ENCODE measurements around the gene CELF3.

CELF3 gene

DNA sequence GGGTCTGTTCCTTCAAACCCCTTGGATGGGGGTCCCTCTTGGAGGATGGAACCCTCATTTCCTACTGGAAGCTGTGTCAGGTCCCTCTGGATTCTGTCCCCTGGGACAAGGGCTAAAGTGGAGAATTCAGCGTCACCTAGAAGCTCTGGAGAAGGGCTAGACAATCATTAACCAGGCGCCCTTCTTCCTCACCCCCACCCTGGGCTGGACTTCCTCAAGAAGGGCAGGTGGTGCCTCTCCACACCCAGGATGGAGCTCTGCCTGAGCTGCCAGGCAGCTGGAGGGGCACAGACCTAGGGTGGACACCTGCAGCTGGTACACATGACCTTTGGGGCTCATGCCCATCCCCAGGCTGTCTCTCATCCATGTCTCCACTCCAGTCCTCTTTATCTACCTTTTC, 3.6 kb downstream of the CELF3 start:
- no peak for DNase-seq
- Histone ChIP-seq H3K4me1 (peaks cover 31% of the 10 kb centered on the region), H3K27me3 (no peaks in the 10 kb centered on the region), H3K36me3 (no peaks in the 10 kb centered on the region; the same call in 1 of the 2 replicates), H3K9me3 (no peaks in the 10 kb centered on the region), H3K4me3 (ENCODE audit: low read depth, low read length) (no peak overlapping the region)
- TF ChIP-seq, protein P1, sequence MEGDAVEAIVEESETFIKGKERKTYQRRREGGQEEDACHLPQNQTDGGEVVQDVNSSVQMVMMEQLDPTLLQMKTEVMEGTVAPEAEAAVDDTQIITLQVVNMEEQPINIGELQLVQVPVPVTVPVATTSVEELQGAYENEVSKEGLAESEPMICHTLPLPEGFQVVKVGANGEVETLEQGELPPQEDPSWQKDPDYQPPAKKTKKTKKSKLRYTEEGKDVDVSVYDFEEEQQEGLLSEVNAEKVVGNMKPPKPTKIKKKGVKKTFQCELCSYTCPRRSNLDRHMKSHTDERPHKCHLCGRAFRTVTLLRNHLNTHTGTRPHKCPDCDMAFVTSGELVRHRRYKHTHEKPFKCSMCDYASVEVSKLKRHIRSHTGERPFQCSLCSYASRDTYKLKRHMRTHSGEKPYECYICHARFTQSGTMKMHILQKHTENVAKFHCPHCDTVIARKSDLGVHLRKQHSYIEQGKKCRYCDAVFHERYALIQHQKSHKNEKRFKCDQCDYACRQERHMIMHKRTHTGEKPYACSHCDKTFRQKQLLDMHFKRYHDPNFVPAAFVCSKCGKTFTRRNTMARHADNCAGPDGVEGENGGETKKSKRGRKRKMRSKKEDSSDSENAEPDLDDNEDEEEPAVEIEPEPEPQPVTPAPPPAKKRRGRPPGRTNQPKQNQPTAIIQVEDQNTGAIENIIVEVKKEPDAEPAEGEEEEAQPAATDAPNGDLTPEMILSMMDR (IDR thresholded peaks at IDR 0.05; ENCODE audit: low read depth, low read length), result no peak

DNA sequence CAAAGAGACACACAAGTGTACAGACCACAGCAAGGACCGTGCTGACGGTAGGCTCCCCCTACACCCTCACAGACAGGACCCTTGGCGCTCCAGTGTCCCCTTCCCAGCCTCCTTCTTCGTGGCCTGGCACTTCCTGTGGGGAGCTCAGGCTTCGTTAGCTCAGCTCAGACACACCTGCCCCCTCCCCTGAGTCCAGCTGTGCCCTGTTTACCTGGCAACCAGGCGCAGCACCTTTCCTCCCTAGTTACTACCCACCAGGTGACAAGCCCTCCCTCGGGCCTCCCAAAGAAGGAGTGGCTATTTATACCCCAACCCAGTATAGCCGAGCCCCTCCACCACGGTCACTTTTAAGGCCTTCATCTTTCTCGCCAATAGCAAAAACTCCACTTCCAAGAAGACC, 4.7 kb downstream of the CELF3 start:
- H3K4me1 ChIP-seq, result peaks cover 22% of the 10 kb centered on the region
- H3K27me3 ChIP-seq, result no peaks in the 10 kb centered on the region
- no peak overlapping the region for H3K4me3 ChIP-seq (ENCODE audit: low read depth, low read length)
- DNase-seq, result no peak
- TF ChIP-seq, protein P1 (IDR thresholded peaks at IDR 0.05; ENCODE audit: low read depth, low read length), result no peak
- H3K36me3 ChIP-seq, result peaks cover 5% of the 10 kb centered on the region
- no peaks in the 10 kb centered on the region for H3K9me3 ChIP-seq

DNA sequence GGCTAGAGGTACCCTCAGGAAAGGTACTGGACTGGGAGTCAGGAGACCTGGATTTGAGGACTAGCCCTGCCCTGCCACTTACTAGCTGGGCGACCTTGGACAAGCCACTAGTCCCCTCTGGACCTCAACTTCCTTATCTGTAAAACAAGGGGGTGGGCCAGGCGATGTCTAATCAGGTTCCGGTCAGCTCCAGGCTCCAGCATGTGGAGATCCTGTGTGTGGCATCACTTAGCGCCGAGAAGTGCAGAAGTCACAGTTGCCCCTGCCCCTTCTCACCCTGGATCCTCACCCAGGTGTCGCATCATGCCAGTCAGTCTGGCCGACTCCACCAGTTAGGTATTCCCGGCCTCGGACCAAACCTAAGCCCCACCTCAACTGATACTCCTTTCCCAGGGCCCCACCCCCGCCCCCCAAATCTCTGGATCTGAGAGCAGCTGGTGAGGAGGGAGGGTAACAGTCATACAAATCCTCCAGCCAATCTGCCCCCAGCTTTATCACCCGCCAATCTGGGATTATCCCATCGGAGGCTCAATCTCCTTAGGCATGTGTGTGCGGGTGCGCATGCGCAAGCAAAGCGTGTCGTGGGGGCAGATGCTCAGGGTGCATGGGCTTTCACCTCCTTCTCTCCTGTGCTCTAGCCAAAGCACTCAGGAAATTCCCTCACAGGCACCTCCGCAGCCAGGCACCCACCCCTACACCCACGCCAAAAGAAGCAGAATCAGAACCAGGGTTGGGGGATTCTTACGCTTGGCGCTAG, 5.4 kb downstream of the CELF3 start:
- no peak overlapping the region for H3K4me3 ChIP-seq (ENCODE audit: low read depth, low read length)
- H3K4me1 ChIP-seq, result peaks cover 22% of the 10 kb centered on the region
- no peaks in the 10 kb centered on the region for H3K27me3 ChIP-seq
- TF ChIP-seq, protein P1 (IDR thresholded peaks at IDR 0.05; ENCODE audit: low read depth, low read length), result no peak
- peaks cover 5% of the 10 kb centered on the region for H3K36me3 ChIP-seq
- no peak for DNase-seq
- H3K9me3 ChIP-seq, result no peaks in the 10 kb centered on the region

DNA sequence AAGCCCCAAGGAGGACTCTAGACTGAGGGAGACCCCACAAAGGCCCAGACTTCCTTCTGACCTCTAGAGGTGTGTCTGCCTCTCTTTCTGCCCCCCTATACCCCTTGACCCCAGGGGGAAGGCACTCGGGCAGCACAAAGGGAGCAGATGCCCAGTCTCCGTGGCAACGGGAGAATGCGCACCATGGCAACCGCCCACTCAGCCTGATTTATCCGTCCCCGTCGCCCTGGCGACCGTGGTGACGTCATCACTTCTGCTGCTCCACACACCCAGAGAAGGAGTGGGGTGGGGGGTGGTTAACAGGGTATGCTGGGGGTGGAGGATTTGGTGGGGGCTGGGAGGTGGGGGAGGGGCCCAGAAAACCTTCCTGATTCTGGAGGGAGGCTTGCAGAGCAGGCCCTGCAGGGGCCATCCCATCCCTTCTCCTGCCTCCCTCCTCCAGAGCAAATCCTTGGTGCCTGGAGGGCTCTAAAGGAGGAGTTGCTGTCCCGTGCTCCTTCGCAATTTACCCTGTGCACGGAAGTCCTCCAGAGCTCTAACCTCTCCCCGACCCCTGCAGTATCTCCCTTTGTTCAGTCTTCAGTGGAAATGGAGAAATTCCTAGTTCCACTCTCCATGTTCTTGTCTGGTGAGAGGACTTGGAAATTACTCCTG, 6.3 kb downstream of the CELF3 start:
- peak; percentile 91 for DNase-seq
- Histone ChIP-seq H3K27me3 (no peaks in the 10 kb centered on the region), H3K4me3 (ENCODE audit: low read depth, low read length) (no peak overlapping the region), H3K4me1 (peaks cover 15% of the 10 kb centered on the region), H3K9me3 (no peaks in the 10 kb centered on the region), H3K36me3 (peaks cover 5% of the 10 kb centered on the region)
- TF ChIP-seq, protein P1 (IDR thresholded peaks at IDR 0.05; ENCODE audit: low read depth, low read length), result no peak

DNA sequence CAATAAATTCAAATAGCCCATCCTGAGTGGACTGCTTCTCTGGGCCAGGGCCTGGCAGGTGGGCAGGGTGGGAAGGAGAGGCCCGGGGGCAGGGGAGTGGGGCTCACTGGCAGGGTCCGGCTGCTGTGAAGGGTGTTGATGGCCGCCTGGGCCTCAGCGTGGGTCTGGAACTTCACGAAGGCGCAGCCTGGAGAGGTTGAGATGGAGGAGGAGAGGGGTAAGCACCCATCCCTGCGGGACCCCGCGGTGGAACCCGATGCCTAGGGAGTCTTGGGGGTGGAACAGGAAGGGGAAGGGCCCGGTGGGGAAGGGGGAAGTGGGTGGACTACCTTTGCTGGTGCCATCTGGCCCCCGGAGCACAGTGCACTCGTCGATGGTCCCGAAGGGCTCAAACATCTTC, 7.7 kb downstream of the CELF3 start:
- Histone ChIP-seq H3K36me3 (peaks cover 9% of the 10 kb centered on the region), H3K4me1 (peaks cover 15% of the 10 kb centered on the region)

More for the DNA sequence above, 7.7 kb downstream of the CELF3 start:
- no peaks in the 10 kb centered on the region for H3K27me3 ChIP-seq
- H3K4me3 ChIP-seq (ENCODE audit: low read depth, low read length), result no peak overlapping the region
- H3K9me3 ChIP-seq, result no peaks in the 10 kb centered on the region
- TF ChIP-seq, protein P1 (IDR thresholded peaks at IDR 0.05; ENCODE audit: low read depth, low read length), result no peak
- no peak for DNase-seq
